ENCODE data around the gene TRIM39. TPM values are rescaled to one million over a fixed set of nuclear protein-coding genes. Genes with fewer than 3 reads are reported as not detected.

TRIM39 gene
- total and polyA plus RNA-seq, 9 of the 15 experiments (the other 6 are each of a cell fraction or from before 2014, with no cell fraction given) = 5.6 to 17.7 (median 12.8) TPM

DNA sequence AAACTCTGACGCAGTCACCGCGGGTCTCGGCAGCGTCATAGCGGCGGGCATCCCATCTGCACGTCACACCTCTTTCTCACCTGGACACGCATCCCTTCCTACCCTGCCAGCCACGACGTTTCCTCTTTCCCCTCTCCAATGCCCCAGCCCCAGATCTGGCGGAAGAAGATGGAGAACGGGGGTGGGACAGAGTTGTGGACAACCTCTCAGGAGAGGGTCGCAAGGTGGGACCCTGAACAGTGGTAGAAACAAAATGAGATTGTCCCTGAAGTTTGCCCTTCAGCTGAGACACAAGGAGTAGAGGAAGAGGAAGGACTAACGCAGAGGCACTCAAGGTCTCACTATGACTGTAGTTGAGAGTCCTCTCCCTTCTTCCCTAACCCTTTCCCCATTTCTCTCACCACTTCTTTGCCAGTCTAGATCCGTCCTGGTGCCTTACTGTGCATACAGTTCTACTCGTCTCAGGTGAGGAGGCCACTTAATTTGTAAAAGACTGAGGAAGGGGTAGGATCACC is 562 bp downstream of the TRIM39 start (continued):
- TF ChIP-seq ZNF592 (IDR thresholded peaks at IDR 0.05) (0 out of 2 replicates have a peak, but pooled peaks have one; percentile 4), ZNF277 (CRISPR knock-in tag; IDR thresholded peaks at IDR 0.05; ENCODE audit: borderline replicate concordance) (no peak), ZNF780A (CRISPR knock-in tag; IDR thresholded peaks at IDR 0.05) (no peak), ATF1 (CRISPR knock-in tag; IDR thresholded peaks at IDR 0.05) (no peak; the same call in 1 of the 2 replicates), ATF1 (tag; IDR thresholded peaks at IDR 0.05) (peak; percentile 95), MCM7 (IDR thresholded peaks at IDR 0.05) (no peak), TBP (optimal IDR thresholded peaks at IDR 0.05; ENCODE audit: low read depth, low read length) (no peak), ZBED1 (IDR thresholded peaks at IDR 0.05) (no peak), ZNF175 (CRISPR knock-in tag; IDR thresholded peaks at IDR 0.05; ENCODE audit: low read depth) (no peak), HMG20A (CRISPR knock-in tag; conservative IDR thresholded peaks at IDR 0.05) (no peak), CXXC5 (CRISPR knock-in tag; IDR thresholded peaks at IDR 0.05) (no peak), ZEB2 (IDR thresholded peaks at IDR 0.05) (0 out of 2 replicates have a peak, but pooled peaks have one; percentile 30), ATF6 (CRISPR knock-in tag; IDR thresholded peaks at IDR 0.05) (no peak), PURB (CRISPR knock-in tag; IDR thresholded peaks at IDR 0.05; ENCODE audit: low read depth) (no peak), STAT5A (IDR thresholded peaks at IDR 0.05; ENCODE audit: borderline replicate concordance, low read length) (no peak), SMAD2 (IDR thresholded peaks at IDR 0.05; ENCODE audit: low read depth, low read length) (no peak), THRAP3 (IDR thresholded peaks at IDR 0.05; ENCODE audit: borderline replicate concordance) (no peak), ZFPM2 (CRISPR knock-in tag; IDR thresholded peaks at IDR 0.05) (no peak)
- TF ChIP-seq, protein P1, sequence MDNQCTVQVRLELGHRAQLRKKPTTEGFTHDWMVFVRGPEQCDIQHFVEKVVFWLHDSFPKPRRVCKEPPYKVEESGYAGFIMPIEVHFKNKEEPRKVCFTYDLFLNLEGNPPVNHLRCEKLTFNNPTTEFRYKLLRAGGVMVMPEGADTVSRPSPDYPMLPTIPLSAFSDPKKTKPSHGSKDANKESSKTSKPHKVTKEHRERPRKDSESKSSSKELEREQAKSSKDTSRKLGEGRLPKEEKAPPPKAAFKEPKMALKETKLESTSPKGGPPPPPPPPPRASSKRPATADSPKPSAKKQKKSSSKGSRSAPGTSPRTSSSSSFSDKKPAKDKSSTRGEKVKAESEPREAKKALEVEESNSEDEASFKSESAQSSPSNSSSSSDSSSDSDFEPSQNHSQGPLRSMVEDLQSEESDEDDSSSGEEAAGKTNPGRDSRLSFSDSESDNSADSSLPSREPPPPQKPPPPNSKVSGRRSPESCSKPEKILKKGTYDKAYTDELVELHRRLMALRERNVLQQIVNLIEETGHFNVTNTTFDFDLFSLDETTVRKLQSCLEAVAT (IDR thresholded peaks at IDR 0.05) = no peak
- TF ChIP-seq, protein P2, sequence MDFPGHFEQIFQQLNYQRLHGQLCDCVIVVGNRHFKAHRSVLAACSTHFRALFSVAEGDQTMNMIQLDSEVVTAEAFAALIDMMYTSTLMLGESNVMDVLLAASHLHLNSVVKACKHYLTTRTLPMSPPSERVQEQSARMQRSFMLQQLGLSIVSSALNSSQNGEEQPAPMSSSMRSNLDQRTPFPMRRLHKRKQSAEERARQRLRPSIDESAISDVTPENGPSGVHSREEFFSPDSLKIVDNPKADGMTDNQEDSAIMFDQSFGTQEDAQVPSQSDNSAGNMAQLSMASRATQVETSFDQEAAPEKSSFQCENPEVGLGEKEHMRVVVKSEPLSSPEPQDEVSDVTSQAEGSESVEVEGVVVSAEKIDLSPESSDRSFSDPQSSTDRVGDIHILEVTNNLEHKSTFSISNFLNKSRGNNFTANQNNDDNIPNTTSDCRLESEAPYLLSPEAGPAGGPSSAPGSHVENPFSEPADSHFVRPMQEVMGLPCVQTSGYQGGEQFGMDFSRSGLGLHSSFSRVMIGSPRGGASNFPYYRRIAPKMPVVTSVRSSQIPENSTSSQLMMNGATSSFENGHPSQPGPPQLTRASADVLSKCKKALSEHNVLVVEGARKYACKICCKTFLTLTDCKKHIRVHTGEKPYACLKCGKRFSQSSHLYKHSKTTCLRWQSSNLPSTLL (IDR thresholded peaks at IDR 0.05) = no peak
